Activated T-cell treated with anti-CD3 and anti-CD28 coated beads for 4 hours (primary cell): ENCODE results near the gene SMG6.

ENCODE experiments used
- DNase-seq: peaks from one replicate; pipeline ENCODE4 v3.0.0-alpha.2; 2020

Gene SMG6

DNA sequence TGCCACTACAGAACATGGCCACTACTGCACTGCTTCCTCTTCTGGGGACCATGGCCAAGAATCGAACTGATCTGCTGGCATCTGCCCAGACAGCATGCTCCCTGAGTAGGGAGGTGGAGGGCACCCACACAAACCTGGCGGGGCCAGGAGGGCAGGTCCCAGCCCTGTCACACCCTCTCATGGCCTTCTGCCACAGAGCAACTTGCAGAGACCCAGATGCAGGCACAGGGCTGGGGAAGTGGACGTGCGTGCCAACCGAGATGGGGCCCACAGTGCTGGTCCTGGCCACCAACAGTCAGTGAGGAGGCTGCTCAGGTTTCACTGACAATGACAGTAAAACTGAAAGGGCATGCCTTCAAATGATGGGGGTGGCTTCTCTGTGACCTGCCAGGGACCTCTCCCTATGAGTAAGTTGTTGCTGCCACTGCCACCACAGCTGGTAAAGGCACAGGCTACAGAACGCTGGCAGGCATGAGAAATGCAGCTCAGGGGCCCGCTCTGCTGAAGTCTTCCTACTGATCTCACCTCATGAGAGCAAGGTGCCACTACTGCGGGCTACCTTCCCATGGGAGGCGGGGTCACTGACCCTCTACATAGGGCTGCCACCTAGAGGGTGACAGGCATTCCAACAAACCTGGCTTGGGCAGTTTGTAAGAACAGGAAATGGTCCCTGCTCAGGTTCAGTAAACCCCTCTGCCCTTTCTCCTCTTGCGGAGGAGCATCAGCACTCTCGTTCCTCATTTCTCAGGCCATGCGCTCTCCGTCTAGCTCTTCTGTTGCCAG lies 233.2 kb downstream of the SMG6 start:
- no peak for DNase-seq

DNA sequence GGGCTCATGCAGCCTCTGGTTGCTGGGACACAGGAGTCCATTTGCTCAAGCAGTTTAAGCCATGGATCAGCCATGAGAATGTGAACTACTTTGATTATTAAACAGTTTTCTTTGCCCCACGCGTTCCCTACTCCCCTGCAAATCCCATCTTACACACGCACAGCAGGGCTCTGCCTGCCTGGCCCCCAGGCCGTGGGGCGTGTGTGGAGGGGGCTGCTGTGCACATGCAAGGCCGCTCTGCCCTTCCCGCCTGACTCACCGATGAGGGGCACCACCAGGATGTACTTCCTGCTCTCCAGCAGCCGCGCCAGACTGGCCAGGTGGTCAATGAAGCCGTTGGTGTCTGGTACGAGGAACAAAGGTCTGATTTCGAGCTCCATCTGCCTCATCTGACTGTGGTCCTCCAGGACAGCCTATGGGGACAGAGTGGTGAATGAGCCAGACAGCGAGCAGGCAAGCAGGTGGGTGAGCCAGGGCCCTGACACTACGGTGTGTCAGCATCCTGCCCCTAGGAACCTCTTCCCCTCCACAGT lies 235.0 kb downstream of the SMG6 start:
- DNase-seq = no peak

- DNase-seq = no peak
Measured at GRCh38 chr17:2068031-2068518, 235.5 kb downstream of the SMG6 start.

DNA sequence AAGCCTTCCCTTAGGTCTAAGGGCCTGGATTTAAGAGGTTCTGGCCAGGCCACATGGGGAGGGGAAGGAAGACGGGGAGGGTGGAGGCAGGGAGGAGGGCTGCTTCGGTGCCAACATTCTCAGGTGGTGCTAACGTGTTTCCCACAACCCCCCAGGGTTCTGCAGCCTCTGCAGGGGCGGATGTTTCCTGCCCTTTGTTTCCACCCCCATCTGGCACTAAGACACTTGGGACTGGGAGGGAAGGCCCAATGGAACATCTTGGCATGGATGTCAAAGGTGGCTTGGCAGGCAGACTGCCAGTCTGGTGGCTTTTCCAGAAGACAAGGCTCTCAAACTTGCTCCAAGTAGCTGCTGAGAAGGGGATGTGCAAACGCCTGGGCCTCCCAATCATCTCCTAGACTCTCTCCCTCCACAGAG lies 236.0 kb downstream of the SMG6 start:
- no peak for DNase-seq

- DNase-seq = no peak
Measured at GRCh38 chr17:2067048-2067561, 236.5 kb downstream of the SMG6 start.

GRCh38 chr17:2065949-2066400 lies 237.6 kb downstream of the SMG6 start:
- no peak for DNase-seq

DNA sequence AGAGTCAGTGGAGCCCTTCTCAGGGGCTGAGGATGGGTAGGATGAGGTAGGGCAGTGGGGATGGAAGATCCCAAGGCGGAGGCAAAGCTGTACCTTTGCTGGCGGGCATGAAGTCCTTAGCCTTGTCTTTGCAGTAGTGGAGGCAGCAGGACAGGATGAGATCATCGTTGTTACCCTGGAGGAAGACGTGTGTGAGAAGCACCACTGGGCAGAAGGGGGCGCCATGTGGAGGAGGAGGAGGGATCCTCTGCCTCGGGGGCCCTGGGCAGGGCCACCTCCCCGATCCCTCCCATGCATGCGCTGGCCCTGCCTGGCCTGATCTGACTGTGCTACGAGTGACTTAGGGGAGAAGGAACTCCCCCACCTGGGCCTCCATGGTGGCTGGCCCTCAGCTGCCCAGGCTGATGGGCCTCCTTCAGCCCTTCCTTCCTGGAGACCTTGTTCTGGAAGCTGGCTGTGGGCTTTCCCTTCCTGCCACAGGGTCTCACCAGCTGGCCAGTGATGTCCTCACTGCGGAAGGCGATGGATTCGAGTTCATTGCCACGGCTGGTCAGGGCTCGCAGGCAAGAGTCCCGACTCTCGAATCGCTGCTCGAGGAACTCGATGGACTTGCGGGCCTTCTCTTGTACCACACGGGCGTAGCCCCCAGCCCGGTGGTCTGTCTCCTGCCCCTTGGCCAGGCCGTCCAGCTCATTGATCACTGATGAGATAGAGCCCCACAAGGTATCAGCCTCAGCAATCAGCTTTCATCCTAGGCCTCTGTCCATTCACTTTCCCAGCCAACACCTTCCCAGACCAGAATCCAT lies 238.4 kb downstream of the SMG6 start:
- DNase-seq = no peak

- DNase-seq = no peak
Measured at GRCh38 chr17:2064520-2064971, 239.0 kb downstream of the SMG6 start.

DNA sequence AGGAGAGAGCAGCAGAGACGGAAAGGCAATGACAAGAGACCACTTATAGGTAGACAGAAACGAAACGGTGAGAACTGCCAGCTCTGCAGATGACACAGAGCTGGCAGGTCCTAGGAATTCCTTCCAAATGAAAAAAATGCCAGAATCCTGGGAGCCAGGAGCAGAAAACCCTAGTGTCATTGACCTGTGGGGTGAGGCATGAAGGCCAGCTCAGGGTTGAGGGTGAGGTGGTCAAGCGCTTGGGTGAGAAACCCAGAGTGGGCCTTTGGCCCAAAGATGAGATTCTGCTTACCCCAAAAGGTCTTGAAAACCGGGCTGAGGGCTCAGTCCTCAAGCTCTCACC lies 239.5 kb downstream of the SMG6 start:
- no peak for DNase-seq

- no peak for DNase-seq
Measured at GRCh38 chr17:2063261-2064146, 240.1 kb downstream of the SMG6 start.

- no peak for DNase-seq
Measured at GRCh38 chr17:2062571-2063183, 240.9 kb downstream of the SMG6 start.

- DNase-seq = no peak
Measured at GRCh38 chr17:2061441-2061958, 242.1 kb downstream of the SMG6 start.

GRCh38 chr17:2060681-2061440 lies 242.7 kb downstream of the SMG6 start:
- DNase-seq = no peak

- no peak for DNase-seq
Measured at GRCh38 chr17:2060385-2060658, 243.3 kb downstream of the SMG6 start.

- DNase-seq = no peak
Measured at GRCh38 chr17:2059547-2060384, 243.8 kb downstream of the SMG6 start.

- no peak for DNase-seq
Measured at GRCh38 chr17:2058586-2059546, 244.7 kb downstream of the SMG6 start.

DNA sequence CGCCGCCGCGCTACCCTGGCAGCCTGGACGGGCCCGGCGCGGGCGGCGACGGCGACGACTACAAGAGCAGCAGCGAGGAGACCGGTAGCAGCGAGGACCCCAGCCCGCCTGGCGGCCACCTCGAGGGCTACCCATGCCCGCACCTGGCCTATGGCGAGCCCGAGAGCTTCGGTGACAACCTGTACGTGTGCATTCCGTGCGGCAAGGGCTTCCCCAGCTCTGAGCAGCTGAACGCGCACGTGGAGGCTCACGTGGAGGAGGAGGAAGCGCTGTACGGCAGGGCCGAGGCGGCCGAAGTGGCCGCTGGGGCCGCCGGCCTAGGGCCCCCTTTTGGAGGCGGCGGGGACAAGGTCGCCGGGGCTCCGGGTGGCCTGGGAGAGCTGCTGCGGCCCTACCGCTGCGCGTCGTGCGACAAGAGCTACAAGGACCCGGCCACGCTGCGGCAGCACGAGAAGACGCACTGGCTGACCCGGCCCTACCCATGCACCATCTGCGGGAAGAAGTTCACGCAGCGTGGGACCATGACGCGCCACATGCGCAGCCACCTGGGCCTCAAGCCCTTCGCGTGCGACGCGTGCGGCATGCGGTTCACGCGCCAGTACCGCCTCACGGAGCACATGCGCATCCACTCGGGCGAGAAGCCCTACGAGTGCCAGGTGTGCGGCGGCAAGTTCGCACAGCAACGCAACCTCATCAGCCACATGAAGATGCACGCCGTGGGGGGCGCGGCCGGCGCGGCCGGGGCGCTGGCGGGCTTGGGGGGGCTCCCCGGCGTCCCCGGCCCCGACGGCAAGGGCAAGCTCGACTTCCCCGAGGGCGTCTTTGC lies 245.6 kb downstream of the SMG6 start:
- no peak for DNase-seq

GRCh38 chr17:2057175-2057759 lies 246.3 kb downstream of the SMG6 start:
- no peak for DNase-seq
